ENCODE measurements around the gene RARG.

RARG gene

GRCh38 chr12:53251477-53252348 is 19.7 kb upstream of the RARG start:
- in situ Hi-C loops (cut with MboI; ENCODE audit: low sequenced_read_pairs), result no loop called here

GRCh38 chr12:53245286-53245685 is 13.3 kb upstream of the RARG start:
- in situ Hi-C loops (cut with MboI; ENCODE audit: low sequenced_read_pairs), result no loop called here

GRCh38 chr12:53244337-53244736 is 12.3 kb upstream of the RARG start:
- in situ Hi-C loops (cut with MboI; ENCODE audit: low sequenced_read_pairs), result no loop called here

- in situ Hi-C loops (cut with MboI; ENCODE audit: low sequenced_read_pairs), result no loop called here
These were observed 9.8 kb upstream of the RARG start for GRCh38 chr12:53241623-53242412.

DNA sequence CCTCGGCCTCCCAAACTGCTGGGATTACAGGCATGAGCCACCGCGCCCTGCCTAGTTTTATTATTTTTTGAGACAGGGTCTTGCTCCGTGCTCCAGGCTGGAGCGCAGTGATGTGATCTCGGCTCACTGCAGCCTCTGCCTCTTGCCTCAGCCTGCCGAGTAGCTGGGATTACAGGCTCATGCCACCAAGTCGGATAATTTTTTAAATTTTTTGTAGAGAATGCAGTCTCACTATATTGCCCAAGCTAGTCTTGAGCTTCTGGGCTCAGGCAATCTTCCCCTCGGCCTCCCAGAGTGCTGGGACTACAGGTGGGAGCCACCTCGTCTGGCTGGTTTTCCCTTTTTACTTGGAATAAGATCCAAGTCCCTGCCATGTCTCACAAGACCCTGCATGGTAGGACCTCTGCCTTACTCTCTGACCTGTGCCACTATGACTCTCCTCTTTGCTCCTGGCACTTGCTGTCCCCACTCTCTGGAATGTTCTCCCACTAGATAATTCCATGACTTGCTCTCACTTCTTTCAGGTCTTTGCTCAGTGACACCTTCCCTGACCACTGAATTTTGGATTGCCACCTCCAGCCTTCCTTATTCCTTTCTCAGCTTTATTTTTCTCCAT is 7.7 kb upstream of the RARG start:
- in situ Hi-C loops (cut with MboI; ENCODE audit: low sequenced_read_pairs), result no loop called here

DNA sequence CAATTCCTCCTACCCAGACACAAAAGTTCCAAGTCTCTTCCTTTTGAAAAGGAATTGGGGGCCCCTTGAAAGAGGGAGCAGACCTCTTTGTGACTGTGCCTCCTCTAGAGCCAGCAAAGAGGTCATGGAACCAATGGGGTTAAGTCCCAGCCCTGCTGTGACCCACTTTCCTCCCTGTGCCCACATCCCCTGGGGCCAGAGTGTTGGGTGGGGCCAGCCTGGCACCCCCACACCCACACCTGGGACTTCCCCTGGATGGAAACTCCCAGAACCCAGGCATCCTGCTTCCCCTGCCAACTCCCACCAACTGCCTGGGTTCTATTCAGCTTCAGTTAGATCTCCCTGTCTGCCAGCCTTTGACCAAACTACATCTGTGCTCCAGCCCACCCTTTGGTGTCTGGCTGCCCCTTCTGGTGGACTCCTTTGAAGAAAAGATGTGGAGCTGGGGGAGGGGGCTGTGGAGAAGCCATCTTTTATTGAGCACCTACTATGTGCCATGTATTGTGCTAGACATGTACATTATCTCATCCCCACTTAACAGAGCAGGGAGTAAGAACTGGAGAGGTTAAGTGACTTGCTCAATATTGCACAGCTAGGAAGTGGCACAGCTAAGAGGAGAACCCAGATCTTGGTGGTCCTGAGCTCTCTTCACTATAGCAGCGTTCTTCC is 4.6 kb upstream of the RARG start:
- in situ Hi-C loops (cut with MboI; ENCODE audit: low sequenced_read_pairs), result no loop called here

- in situ Hi-C loops (cut with MboI; ENCODE audit: low sequenced_read_pairs), result no loop called here
These were observed 3.9 kb upstream of the RARG start for GRCh38 chr12:53235742-53236442.

- in situ Hi-C loops (cut with MboI; ENCODE audit: low sequenced_read_pairs), result no loop called here
These were observed 3.2 kb upstream of the RARG start for GRCh38 chr12:53235164-53235563.

DNA sequence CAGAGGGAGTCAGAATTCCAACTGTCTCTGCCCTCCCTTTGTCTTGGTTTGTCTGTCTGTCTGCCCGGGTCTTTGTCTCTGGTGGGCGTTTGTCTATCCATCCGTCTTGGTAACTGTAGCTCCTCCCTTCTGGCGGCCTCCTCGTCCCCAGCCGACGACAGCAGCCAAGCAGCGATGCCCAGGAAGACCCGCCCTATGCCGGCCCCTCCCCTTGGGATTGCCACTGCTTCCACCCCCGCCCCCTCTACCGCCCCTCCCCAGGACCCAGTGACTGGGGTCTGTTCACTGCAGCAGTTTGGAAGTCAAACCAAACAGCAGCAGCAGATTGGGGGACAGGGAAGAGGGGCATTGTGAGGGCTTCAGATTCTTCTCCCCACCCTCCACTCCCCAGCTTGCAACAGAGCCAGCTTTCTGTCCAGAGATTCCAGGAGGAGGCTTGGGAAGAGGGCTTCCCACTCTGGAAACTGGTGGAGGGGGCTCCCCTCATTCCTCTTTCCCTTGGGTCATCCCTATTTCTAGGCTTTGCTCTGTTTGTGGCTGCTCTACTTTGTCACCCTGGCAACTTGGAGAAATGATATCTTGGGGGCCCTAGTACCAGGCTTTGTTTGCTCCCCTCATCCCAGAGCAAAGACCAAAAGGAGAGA is 2.4 kb upstream of the RARG start:
- in situ Hi-C loops (cut with MboI; ENCODE audit: low sequenced_read_pairs), result no loop called here

- in situ Hi-C loops (cut with MboI; ENCODE audit: low sequenced_read_pairs), result no loop called here
These were observed 1.7 kb upstream of the RARG start for GRCh38 chr12:53233671-53234121.

DNA sequence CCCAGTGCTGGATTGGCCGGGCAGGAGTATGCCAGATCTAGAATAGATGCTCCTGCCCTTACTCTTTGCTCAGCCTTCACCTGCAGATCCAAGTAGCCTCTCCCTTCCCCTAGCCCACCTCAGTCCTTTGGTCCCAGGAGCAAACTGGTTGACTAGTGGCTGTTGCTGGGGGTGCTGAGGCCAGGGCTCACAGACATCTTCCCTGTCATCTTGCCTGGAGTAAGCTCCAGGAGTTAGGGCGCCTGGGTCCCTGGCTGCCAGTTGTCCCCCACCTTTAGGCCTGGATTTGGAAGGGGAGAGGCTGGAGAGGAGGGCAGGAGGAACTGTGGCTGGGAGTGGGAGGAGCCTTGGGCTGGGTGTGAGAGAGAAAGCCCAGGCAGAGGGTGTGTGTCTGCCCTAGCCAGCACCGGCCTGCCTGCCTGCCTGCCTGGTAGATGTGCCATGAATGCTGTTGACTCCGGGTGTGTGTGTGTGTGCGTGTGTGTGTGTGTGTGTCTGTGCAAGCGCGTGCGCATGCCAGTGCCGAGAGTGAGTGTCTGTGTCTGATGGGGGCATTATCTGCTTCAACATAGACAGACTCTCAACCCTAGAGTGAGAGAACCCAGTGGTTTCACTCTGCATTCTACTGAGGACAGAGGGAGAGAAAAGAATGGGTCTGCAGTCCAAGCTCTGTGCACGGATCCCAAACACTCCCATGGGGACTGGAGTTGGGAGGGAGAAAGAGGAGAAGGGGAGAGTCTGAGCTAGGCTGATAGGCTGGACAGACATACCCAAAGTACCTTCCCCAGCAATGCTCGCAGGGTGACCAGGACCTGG is 845 bp upstream of the RARG start:
- in situ Hi-C loops (cut with MboI; ENCODE audit: low sequenced_read_pairs), result no loop called here

- in situ Hi-C loops (cut with MboI; ENCODE audit: low sequenced_read_pairs), result no loop called here
These were observed 413 bp downstream of the RARG start for GRCh38 chr12:53231671-53231920.

DNA sequence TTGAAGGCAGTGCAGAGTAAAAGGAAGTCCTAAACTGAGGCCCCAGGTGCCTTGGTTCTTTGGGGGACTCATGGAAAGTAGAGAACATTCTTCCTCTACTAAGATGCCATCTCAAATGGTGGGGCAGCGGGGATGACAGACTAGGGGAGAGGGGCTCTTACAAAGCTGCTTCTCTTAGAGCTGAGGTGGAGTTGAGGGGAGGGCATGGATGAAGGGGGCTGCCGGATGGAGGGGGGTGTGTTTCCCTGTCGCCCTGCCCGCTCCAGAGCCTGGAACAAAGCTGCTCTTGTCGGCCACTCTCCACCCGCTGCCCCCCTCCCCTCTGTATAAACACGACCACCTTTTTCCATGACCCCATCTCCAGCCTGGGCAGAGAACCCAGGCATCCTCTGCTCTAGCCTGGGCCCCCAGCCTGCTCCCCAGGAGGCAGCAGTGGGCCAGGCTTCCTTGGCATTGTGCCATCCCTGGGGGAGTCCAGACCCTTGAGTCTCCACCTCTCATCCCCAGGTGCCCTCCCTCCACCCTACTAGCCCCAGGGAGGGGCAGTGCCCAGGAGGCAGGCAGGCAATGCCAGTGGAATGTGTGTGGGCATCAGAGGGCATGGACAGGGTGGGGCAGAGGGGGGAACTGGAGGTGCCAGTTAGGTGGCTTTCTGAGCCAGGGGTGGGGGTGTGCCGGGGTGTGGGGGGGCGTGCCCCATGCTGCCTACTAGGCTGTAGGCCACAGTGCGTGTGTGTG is 1.7 kb downstream of the RARG start:
- in situ Hi-C loops (cut with MboI; ENCODE audit: low sequenced_read_pairs), result no loop called here

DNA sequence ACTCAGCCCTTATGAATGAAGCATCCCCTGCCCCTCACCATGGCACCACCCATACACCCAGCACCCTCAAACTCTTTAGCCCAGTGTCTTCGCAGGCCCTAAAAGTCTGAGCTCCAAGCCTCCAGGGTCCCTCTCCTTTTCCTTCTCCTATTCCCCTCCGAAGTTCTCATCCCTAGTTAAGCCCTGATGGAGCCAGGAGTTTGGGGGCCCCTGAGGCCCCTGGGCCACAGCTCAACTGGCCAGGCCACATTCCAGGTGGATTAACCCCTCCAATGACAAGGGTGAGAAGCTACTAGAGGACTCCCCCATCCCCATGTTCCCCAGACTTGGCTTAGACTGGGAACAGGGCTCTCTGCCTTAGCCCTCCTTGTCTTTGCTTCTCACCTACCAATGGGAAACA is 2.6 kb downstream of the RARG start:
- in situ Hi-C loops (cut with MboI; ENCODE audit: low sequenced_read_pairs), result no loop called here

GRCh38 chr12:53227836-53228235 is 4.2 kb downstream of the RARG start:
- in situ Hi-C loops (cut with MboI; ENCODE audit: low sequenced_read_pairs), result no loop called here

DNA sequence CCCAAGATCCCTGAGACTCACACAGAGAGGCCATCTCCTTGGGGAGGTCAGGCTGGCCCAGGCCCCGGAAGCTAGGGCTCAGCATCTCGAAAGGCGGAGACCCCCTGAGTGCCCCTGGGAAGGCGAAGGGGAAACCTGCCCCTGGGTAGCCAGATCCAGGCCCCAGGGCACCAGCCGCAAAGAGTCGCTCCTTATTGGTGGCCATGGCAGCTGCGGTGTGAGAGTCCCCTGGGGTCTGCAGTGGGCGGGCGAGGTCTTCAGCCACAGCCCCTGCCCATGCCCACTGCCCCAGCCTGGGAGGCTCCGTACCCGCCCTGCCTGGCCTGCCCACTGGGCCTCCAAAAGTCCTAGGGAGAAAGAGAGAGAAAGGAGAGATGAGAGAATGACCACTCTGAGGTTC is 4.7 kb downstream of the RARG start:
- in situ Hi-C loops (cut with MboI; ENCODE audit: low sequenced_read_pairs), result no loop called here

GRCh38 chr12:53226815-53227214 is 5.2 kb downstream of the RARG start:
- in situ Hi-C loops (cut with MboI; ENCODE audit: low sequenced_read_pairs), result no loop called here

GRCh38 chr12:53225635-53226424 is 6.2 kb downstream of the RARG start:
- in situ Hi-C loops (cut with MboI; ENCODE audit: low sequenced_read_pairs), result no loop called here

Measured in HL-60/S4 treated with phorbol 12-myristate 13-acetate at 8.2 ng/mL for 4 days and 3 days (cell line).